Omental fat pad (tissue), 4 donors: ENCODE data around the gene MLANA. TPM values are rescaled to one million over a fixed set of nuclear protein-coding genes. Genes with fewer than 3 reads are reported as not detected.

Experiments used
- ATAC-seq: fragments of 150-250 bp; one replicate; pipeline ENCODE4 v1.9.1; 2016; ENCODE audit warnings: mild to moderate bottlenecking, moderate library complexity; ENCODE audit not compliant: low FRiP score
- DNase-seq: peaks from one replicate; pipeline ENCODE4 v3.0.0-alpha.2; 2019; ENCODE audit warnings: low spot score
- total RNA-seq, 4 donors: library from RNA; depleted of rRNA; stranded (reverse); fragments of >200 nt; gene quantifications; one replicate each; pipeline ENCODE4 v1.1.0, GENCODE V29; 2016
- TF ChIP-seq, protein P1 (sequence below), 3 donors: fragments of 450-650 bp; IDR thresholded peaks; one replicate each; pipeline ENCODE4 v1.5.1; 2016 to 2017; ENCODE audit warnings: antibody characterized with exemption in 3 of 3, mild to moderate bottlenecking in 3 of 3, moderate library complexity in 2 of 3

The MLANA gene
- total RNA-seq, 4 donors from 2014 or later, result not detected

DNA sequence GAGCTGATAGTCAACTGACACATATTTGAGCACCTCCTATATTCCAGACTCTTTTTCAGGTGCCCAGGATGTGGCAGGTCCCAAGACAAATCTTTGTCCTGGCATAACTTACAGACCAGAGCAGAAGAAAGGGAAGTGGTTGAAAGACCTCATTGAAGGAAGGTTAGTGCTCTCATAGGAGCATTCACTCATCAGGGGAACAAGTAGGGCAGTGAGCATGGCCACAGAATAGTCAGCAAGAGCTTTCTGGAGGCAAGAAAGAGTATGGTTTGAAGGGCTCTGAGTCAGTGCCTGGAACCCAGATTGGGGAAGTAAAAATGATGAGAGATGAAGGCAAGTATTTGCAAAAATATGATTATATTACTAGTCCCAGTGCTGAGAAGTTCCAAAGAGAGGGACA, 32.8 kb upstream of the MLANA start:
- TF ChIP-seq, protein P1, sequence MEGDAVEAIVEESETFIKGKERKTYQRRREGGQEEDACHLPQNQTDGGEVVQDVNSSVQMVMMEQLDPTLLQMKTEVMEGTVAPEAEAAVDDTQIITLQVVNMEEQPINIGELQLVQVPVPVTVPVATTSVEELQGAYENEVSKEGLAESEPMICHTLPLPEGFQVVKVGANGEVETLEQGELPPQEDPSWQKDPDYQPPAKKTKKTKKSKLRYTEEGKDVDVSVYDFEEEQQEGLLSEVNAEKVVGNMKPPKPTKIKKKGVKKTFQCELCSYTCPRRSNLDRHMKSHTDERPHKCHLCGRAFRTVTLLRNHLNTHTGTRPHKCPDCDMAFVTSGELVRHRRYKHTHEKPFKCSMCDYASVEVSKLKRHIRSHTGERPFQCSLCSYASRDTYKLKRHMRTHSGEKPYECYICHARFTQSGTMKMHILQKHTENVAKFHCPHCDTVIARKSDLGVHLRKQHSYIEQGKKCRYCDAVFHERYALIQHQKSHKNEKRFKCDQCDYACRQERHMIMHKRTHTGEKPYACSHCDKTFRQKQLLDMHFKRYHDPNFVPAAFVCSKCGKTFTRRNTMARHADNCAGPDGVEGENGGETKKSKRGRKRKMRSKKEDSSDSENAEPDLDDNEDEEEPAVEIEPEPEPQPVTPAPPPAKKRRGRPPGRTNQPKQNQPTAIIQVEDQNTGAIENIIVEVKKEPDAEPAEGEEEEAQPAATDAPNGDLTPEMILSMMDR (IDR thresholded peaks at IDR 0.05), result no peak
- no peak for DNase-seq
- ATAC-seq, result no peak

DNA sequence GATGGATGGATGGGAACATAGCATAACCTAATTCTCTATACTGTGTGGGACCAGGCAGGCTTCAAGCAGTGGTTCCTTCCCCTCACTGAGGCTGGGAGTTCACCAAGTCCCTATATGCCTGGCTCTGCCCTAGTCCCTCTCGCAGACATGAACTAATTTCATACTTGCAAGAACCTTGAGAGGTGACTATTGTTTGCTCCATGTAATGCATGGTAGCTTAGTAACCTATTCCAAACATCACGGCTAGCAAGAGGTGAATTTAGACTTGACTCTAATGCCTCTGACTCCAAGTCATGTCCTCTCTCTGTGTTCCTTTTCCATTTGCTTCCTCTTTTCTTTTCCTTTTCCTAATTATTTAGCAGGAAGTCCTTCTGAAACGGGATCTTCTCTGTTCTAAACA, 31.9 kb upstream of the MLANA start:
- no peak for DNase-seq
- TF ChIP-seq, protein P1 (IDR thresholded peaks at IDR 0.05), result no peak
- ATAC-seq, result no peak

DNA sequence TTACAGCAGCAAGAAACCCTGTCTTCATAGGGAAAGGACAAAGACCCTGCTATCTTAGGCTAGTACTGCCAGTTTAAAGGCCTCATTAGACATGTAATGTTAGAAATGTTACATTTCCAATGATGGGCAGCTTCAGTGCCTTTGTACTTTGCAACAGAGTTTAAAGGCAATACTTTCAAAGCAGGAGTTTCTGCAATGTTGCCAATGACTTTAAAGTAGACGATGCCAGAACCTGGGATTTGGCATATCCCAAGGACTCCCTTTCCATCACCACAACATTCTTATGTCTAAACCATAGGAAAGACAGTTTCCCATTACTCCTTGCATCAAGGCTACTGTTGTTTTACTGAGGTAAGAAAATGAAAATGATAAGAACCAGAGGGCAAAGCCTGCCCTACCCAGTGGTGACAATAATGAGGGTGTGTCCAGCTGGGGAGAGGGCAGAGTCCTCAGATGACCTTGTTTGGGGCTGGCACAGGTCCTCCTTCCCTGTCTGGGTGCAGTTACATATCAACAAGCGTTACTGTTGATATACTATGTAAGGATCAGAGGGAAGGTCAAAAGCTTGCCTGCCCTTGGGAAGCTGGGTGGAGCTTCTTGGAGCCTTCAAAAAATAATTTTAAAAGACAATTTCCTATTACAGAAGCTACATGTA, 27.5 kb upstream of the MLANA start:
- TF ChIP-seq, protein P1 (IDR thresholded peaks at IDR 0.05), result no peak
- ATAC-seq (no peak), DNase-seq (no peak)

DNA sequence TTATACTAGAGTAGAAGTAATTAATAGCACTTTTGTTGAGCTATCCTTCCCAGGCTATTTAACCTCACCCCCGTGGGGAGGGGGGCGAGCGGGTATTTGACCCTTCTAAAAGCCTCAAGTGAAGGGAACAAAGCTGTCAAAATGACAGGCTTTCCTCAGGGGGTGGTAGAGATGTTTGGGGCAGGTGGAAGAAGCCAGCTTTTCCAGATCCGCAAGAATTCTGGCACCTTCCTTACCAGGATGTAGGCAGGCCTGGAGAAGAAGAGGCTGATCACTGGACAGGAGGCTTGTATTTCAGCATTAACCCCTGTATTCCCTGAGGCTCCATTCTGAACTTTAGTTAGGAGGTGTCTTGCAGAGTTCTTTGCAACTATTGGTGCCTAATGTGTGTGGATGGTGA, 26.2 kb upstream of the MLANA start:
- TF ChIP-seq, protein P1 (IDR thresholded peaks at IDR 0.05), result no peak
- no peak for DNase-seq

DNA sequence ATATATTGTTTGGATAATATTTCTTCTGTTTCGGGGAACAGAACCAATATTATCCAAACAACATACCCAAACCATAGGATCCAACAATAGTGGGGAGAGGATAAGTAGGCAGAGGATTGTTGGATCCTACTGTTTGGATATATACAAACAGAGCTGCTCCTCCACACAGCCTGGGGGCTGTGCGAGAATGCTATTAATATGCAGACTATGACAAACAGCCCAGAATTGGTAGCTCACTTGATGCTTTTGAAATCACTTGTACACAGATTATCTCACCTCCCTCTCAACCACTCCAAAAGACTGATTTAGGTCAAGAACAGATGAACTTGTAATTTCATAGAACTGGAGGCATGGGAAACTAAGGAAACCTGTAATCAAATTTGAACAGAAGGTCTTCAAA, 24.4 kb upstream of the MLANA start:
- DNase-seq, result no peak
- TF ChIP-seq, protein P1 (IDR thresholded peaks at IDR 0.05), result no peak

More for the DNA sequence above, 26.2 kb upstream of the MLANA start:
- no peak for ATAC-seq

DNA sequence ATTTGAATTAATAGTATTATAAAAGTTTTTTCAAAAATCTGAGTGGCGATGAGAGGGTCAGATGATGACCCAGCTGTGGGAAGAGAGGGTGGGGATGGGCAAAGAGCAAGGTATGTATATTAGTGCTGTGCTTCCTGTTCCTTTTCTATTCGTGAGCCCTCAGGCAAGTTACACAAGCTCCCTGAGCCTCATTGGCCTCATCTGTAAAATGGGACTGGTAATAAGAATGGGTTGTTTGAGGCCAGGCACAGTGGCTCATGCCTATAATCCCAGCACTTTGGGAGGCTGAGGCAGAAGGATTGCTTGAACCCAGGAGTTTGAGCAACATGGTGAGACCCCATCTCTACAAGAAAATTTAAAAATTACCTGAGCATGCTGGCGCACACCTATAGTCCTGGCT, 24.0 kb upstream of the MLANA start:
- TF ChIP-seq, protein P1 (IDR thresholded peaks at IDR 0.05), result no peak
- ATAC-seq (no peak), DNase-seq (no peak)

More for the DNA sequence above, 24.4 kb upstream of the MLANA start:
- ATAC-seq, result no peak

DNA sequence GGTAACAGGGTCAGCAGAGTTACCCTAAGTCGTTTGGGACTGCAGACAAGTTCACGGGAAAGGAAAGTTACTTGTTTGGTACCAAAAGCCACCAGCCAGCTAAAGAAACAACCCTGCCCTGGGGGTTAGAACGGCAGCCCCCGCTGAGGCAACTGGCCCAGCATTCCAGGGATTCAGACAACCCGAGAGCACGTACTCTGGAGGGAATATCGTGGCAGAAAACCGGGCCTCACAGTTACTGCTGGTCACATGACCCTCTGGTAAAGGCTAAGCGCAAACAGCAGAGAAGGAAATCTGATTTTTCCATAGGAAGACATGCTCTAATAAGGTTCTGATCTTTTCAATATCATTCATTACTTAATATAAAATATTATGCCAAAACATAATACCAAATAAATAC, 22.5 kb upstream of the MLANA start:
- DNase-seq, result no peak
- ATAC-seq, result no peak
- TF ChIP-seq, protein P1 (IDR thresholded peaks at IDR 0.05), result no peak
